Effector CD8-positive, alpha-beta T cell (primary cell): Measurements from ENCODE around the gene MAGEH1.

Experiments used
- DNase-seq: peaks from one replicate; lab custom pipeline; 2025; lab: John Stamatoyannopoulos, UW

The MAGEH1 gene

GRCh38 chrX:55490121-55490520 lies 38.2 kb downstream of the MAGEH1 start:
- no peak for DNase-seq

GRCh38 chrX:55490974-55491373 lies 39.0 kb downstream of the MAGEH1 start:
- DNase-seq, result no peak
